Activated CD8-positive, alpha-beta memory T cell treated with anti-CD3 and anti-CD28 coated beads, Interleukin-2, amount 50 U/mL, for 24 hours (primary cell): Measurements from ENCODE around the gene PATJ.
"Not testable (repeated sequence)": the region's sequence is repeated elsewhere in the genome, so short reads cannot be mapped to it uniquely, and the experiment has no call there.

ENCODE experiments used
- DNase-seq: peaks from one replicate; pipeline ENCODE4 v3.0.0-alpha.2; 2020; ENCODE audit errors: extremely low read depth

PATJ gene

GRCh38 chr1:61950418-61950817 is 208.1 kb downstream of the PATJ start:
- no peak for DNase-seq

GRCh38 chr1:61951731-61952580 is 209.7 kb downstream of the PATJ start:
- no peak for DNase-seq

GRCh38 chr1:61952675-61953074 is 210.4 kb downstream of the PATJ start:
- DNase-seq: no peak

GRCh38 chr1:61953076-61953789 is 211.0 kb downstream of the PATJ start:
- no peak for DNase-seq

GRCh38 chr1:61953790-61954150 is 211.5 kb downstream of the PATJ start:
- no peak for DNase-seq

GRCh38 chr1:61955261-61955660 is 213.0 kb downstream of the PATJ start:
- DNase-seq: no peak

GRCh38 chr1:61956016-61956645 is 213.9 kb downstream of the PATJ start:
- no peak for DNase-seq

GRCh38 chr1:61956784-61957183 is 214.5 kb downstream of the PATJ start:
- DNase-seq: no peak

GRCh38 chr1:61961009-61961408 is 218.7 kb downstream of the PATJ start:
- no peak for DNase-seq

GRCh38 chr1:61962631-61963030 is 220.4 kb downstream of the PATJ start:
- DNase-seq: no peak

GRCh38 chr1:61966450-61967225 is 224.4 kb downstream of the PATJ start:
- DNase-seq: not testable (repeated sequence)

- no peak for DNase-seq
Measured at GRCh38 chr1:61967750-61968149, 225.5 kb downstream of the PATJ start.

- no peak for DNase-seq
Measured at GRCh38 chr1:61968869-61969268, 226.6 kb downstream of the PATJ start.

- no peak for DNase-seq
Measured at GRCh38 chr1:61973100-61973837, 231.0 kb downstream of the PATJ start.

GRCh38 chr1:61975638-61976037 is 233.4 kb downstream of the PATJ start:
- no peak for DNase-seq

GRCh38 chr1:61976566-61976965 is 234.3 kb downstream of the PATJ start:
- DNase-seq: no peak

- no peak for DNase-seq
Measured at GRCh38 chr1:61978796-61979195, 236.5 kb downstream of the PATJ start.

GRCh38 chr1:61979729-61980128 is 237.4 kb downstream of the PATJ start:
- no peak for DNase-seq

GRCh38 chr1:61980561-61980960 is 238.3 kb downstream of the PATJ start:
- DNase-seq: no peak

- no peak for DNase-seq
Measured at GRCh38 chr1:61981870-61982660, 239.8 kb downstream of the PATJ start.
